Activated CD4-positive, alpha-beta T cell treated with anti-CD3 and anti-CD28 coated beads, Interleukin-2, amount 50 U/mL, for 24 hours (primary cell): Measurements from ENCODE around the gene SPECC1.
"Not testable (repeated sequence)": the region's sequence is repeated elsewhere in the genome, so short reads cannot be mapped to it uniquely, and the experiment has no call there.

Source experiments
- DNase-seq, 2 donors: peaks; one replicate each; pipeline ENCODE4 v3.0.0-alpha.2; 2020; ENCODE audit warnings: low read depth in 1 of 2, low spot score in 1 of 2

SPECC1 gene

GRCh38 chr17:20171741-20172365, 162.7 kb downstream of the SPECC1 start:
- no peak for DNase-seq

GRCh38 chr17:20172376-20172775, 163.2 kb downstream of the SPECC1 start:
- DNase-seq = no peak

- no peak for DNase-seq
Observed at GRCh38 chr17:20173091-20173490, 163.9 kb downstream of the SPECC1 start.

GRCh38 chr17:20174588-20175265, 165.6 kb downstream of the SPECC1 start:
- no peak for DNase-seq

DNA sequence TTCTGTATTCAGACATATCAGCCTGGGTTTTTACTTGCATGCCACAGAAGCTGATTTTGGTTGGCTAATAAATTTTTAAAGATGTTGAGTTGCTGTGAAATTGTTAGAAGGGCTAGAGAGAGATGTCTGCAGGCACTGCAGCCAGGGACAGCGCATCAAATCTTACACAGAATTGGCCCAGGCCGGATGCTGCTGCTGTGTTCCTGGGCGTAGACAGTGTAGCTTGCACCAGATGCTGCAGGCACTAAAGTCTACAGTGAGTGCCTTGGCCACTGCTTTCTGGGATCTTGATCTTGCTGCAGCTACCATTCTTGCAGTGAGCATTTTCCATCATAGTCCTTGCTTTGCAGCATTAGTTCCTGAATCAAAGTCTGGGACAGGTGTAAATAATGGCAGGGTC, 169.9 kb downstream of the SPECC1 start:
- DNase-seq = no peak

- no peak for DNase-seq
Observed at GRCh38 chr17:20180661-20181060, 171.5 kb downstream of the SPECC1 start.

DNA sequence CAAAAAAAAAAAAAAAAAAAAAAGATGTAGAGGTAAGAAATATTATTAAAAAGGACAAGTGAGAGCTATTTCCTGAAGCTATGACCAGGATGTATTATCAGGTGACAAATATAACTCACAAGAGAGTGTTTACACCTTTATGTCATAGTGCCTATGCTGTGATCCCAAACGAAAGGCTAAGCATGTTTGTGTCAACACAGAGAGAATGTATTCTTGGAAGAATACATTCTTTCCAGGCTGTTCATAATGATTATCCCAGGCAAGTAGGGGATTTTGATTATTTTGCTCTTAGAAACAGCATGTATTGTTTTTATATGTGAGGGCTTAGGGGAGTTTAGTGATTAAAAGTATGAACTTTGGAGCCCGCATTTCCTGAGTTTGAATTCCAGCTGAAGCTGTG, 175.0 kb downstream of the SPECC1 start:
- no peak for DNase-seq

- DNase-seq = no peak
Observed at GRCh38 chr17:20184977-20185619, 175.9 kb downstream of the SPECC1 start.

GRCh38 chr17:20187049-20187448, 177.9 kb downstream of the SPECC1 start:
- DNase-seq = no peak

GRCh38 chr17:20189302-20189701, 180.1 kb downstream of the SPECC1 start:
- no peak for DNase-seq

DNA sequence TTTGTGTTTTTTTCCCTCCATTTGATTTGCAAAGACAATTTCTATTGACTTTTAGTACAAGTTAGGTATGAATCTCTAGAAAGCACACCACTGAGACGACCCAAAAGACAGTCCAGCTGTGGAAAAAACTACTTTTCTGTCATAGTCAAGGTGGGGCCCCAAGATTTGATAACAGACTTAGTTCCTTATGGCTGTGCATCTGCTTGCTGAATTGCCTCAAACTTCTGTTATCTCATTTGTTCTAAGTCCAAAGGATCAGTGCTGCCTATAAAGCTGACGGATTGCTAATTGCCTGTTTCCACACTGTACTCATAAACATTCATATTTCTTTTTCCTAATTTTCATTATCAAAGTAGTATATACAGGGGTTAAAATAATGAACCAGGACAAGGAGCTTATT, 180.8 kb downstream of the SPECC1 start:
- DNase-seq = no peak

- DNase-seq = no peak
Observed at GRCh38 chr17:20190605-20191004, 181.4 kb downstream of the SPECC1 start.

GRCh38 chr17:20191056-20191455, 181.9 kb downstream of the SPECC1 start:
- DNase-seq = no peak

GRCh38 chr17:20196286-20196685, 187.1 kb downstream of the SPECC1 start:
- not testable (repeated sequence) for DNase-seq

GRCh38 chr17:20197272-20197926, 188.2 kb downstream of the SPECC1 start:
- DNase-seq = no peak

- DNase-seq = no peak
Observed at GRCh38 chr17:20200016-20200795, 191.0 kb downstream of the SPECC1 start.

- no peak for DNase-seq
Observed at GRCh38 chr17:20200865-20201458, 191.8 kb downstream of the SPECC1 start.

GRCh38 chr17:20202141-20202621, 193.0 kb downstream of the SPECC1 start:
- DNase-seq = no peak

- no peak for DNase-seq
Observed at GRCh38 chr17:20203018-20203417, 193.9 kb downstream of the SPECC1 start.

GRCh38 chr17:20203761-20204263, 194.7 kb downstream of the SPECC1 start:
- no peak for DNase-seq
